Measurements from ENCODE around the gene ITSN1. TPM values are rescaled to one million over a fixed set of nuclear protein-coding genes. Genes with fewer than 3 reads are reported as not detected.

ITSN1 gene
- polyA plus RNA-seq, 3 donors = 6.8 to 114 (median 40.2) TPM

- 79 to 85% (median 82%) methylated on average over 2 of the region's 2 CpGs for WGBS, 3 donors
- no peak overlapping the region for H3K27ac ChIP-seq (ENCODE audit: low read depth, low read length)
Measured at GRCh38 chr21:33943293-33943692, 301.0 kb downstream of the ITSN1 start.

DNA sequence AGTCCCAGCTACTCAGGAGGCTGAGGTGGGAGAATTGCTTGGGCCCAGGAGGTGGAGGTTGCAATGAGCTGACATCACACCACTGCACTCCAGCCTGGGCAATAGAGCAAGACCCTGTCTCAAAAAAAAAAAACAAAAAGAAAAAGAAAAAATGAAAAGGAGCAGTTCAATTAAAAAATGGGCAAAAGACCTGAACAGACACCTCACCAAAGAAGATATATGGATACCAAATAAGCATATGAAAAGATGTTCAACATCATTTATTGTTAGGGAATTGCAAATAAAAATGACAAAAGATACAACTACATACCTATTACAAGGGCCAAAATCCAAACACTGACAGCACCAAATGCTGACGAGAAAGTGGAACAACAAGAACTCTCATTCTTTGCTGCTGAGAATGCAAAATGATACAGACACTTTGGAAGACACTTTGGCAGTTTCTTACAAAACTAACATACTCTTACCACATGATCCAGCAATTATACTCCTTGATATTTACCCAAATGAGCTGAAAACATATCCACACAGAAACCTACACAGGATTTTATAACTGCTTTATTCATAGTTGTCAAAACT lies 302.0 kb downstream of the ITSN1 start:
- H3K27ac ChIP-seq (ENCODE audit: low read depth, low read length) = no peak overlapping the region
- 93 to 100% (median 93%) methylated on average over 1 of the region's 1 CpG for WGBS, 3 donors

GRCh38 chr21:33945652-33946270 lies 303.5 kb downstream of the ITSN1 start:
- 87 to 98% (median 96%) methylated on average over 2 of the region's 2 CpGs for WGBS, 3 donors

DNA sequence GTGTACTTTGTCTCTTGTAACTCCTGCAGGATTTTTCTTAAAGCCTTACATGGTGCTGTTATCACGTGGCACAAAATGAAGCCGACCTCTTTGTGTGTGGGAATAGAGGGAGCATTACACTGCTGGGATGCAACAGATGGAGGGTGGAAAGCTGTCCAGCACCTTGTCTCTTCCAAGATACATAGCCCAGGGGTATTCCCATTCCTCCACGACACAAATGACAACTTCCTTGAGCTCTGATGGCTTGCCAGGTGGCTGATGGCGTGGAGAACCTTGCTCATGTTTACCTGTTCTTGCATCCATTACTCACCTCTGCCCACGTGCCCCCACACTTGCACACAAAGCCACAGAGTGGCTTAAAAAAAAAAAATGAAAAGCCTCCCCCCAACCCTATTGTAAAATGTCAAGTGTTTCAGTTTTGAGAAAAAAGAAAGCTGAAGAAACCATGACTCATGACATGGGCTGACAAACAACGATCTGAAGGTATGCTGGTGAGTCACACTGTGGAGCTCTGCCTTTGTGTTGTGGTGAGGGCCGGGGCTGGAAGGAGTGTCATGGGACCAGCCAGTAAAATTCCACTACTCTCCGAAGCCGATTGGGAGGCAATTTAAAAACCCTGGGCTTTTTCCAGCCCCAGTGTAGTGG lies 305.3 kb downstream of the ITSN1 start:
- WGBS, 3 donors = 29 to 31% (median 29%) methylated on average over 9 of the region's 9 CpGs
- no peak overlapping the region for H3K27ac ChIP-seq (ENCODE audit: low read depth, low read length)

More at GRCh38 chr21:33945652-33946270, 303.5 kb downstream of the ITSN1 start:
- no peak overlapping the region for H3K27ac ChIP-seq (ENCODE audit: low read depth, low read length)

DNA sequence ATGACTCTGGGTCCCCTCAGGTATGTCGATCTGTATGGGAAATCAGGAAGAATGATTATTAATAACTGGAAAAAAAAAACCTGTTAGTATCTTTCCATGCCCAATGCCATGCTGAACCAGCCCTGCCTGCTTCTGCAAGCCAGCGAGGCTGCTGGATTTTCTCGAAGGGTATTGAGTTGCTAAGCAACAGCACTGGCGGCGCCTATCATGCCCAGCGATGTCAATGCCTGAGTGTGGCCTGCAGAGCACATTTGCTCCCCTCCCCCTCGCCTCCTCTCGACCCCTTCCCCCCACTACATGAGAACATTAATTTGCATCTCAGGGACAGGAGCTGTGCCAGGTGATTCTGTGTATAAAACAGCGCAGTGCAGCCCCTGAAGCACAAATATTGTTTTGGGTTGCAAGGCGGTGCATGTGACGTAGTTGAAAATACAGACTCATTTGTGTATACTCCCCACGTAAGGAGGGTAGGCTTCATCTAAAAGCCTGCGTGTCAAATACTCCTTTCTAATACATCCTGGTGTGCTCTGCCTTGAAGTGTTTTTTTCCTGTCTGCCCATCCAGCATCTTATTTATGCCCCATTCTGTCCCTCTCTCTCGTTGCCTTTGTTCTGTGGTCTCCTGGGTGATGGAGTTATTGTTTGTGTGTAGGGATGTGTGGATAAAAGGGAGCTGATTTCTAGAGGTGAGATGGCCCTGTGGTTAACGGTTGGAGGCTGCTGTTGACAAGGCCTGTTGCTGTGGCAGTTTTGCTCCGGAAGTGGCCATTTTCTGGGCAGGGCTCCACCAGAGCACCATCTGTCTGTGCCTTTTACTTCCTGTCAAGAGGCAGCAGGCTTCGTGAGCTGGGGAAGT lies 306.0 kb downstream of the ITSN1 start:
- no peak overlapping the region for H3K27ac ChIP-seq (ENCODE audit: low read depth, low read length)
- WGBS, 3 donors = 46 to 52% (median 48%) methylated on average over 17 of the region's 17 CpGs

- H3K27ac ChIP-seq (ENCODE audit: low read depth, low read length) = no peak overlapping the region
- 79 to 91% (median 83%) methylated on average over 9 of the region's 9 CpGs for WGBS, 3 donors
Measured at GRCh38 chr21:33948951-33949444, 306.7 kb downstream of the ITSN1 start.

Other genes starting within 250 kb of the ITSN1 start
- gene IFNGR2, start 239.1 kb upstream of the ITSN1 start, polyA plus RNA-seq = 100 to 1,000 TPM in 1 of 3 donors, 10 to 100 TPM in 2; 16.8 to 125 (median 87.6) TPM
- 10 to 100 TPM; 21.1 to 34.8 (median 29.0) TPM for gene TMEM50B, start 162.5 kb upstream of the ITSN1 start, polyA plus RNA-seq
- 1 to 10 TPM in 2 of 3 donors, under 1 TPM in 1; 0.86 to 1.6 (median 1.3) TPM for gene DNAJC28, start 150.8 kb upstream of the ITSN1 start, polyA plus RNA-seq
- gene GART, start 100.4 kb upstream of the ITSN1 start, polyA plus RNA-seq = 10 to 100 TPM; 16.7 to 45.5 (median 26.0) TPM
- 100 to 1,000 TPM in 1 of 3 donors, 10 to 100 TPM in 2; 45.7 to 107 (median 83.2) TPM for gene SON, start 99.5 kb upstream of the ITSN1 start, polyA plus RNA-seq
- gene DONSON, start 53.8 kb upstream of the ITSN1 start, polyA plus RNA-seq = 1 to 10 TPM; 4.6 to 8.7 (median 5.2) TPM
- gene CRYZL1, start 760 bp upstream of the ITSN1 start, polyA plus RNA-seq = 10 to 100 TPM; 13.0 to 18.9 (median 18.5) TPM